SU-DHL-6 (cell line): ENCODE results near the gene GREB1L.

Experiments used
- H2AFZ ChIP-seq: fragments of 200-600 bp; sonication (generic); 2 replicates; pipeline ENCODE4 v1.6.1; 2014; ENCODE audit warnings: low read depth, mild to moderate bottlenecking, moderate library complexity, mixed read lengths, antibody characterized with exemption, low read length; ENCODE audit not compliant: severe bottlenecking
- H3F3A ChIP-seq: fragments of 200-600 bp; shearing (Covaris generic); 2 replicates; pipeline ENCODE4 v1.6.0; 2016; ENCODE audit warnings: antibody characterized with exemption, mild to moderate bottlenecking; ENCODE audit not compliant: insufficient read depth
- H3K27ac ChIP-seq: fragments of 200-600 bp; sonication (generic); 2 replicates; pipeline ENCODE4 v1.5.1; 2016; ENCODE audit warnings: low read depth, mild to moderate bottlenecking, low read length, moderate library complexity, mixed read lengths
- H3K27me3 ChIP-seq: fragments of 200-600 bp; sonication (generic), shearing (Covaris generic); 2 replicates; pipeline ENCODE4 v1.6.0; 2014; ENCODE audit warnings: mild to moderate bottlenecking, low read length
- H3K36me3 ChIP-seq: fragments of 200-600 bp; sonication (generic); 2 replicates; pipeline ENCODE4 v1.6.1; 2014; ENCODE audit warnings: mild to moderate bottlenecking, low read length, mixed read lengths
- H3K4me2 ChIP-seq: fragments of 300-600, 200-600 bp; shearing (Covaris generic), sonication (generic); 2 replicates; pipeline ENCODE4 v1.6.0; 2014; ENCODE audit warnings: low read length, low read depth, mild to moderate bottlenecking; ENCODE audit not compliant: poor library complexity, severe bottlenecking
- H3K4me3 ChIP-seq: fragments of 200-600 bp; sonication (generic); 2 replicates; pipeline ENCODE4 v1.5.1; 2014; ENCODE audit warnings: antibody characterized with exemption, low read length, mild to moderate bottlenecking, mixed read lengths; ENCODE audit not compliant: insufficient read depth, poor library complexity, severe bottlenecking
- H3K79me2 ChIP-seq: fragments of 200-600 bp; sonication (generic); 2 replicates; pipeline ENCODE4 v1.6.1; 2014; ENCODE audit warnings: mild to moderate bottlenecking, low read length, moderate library complexity; ENCODE audit not compliant: insufficient read depth
- H3K9ac ChIP-seq: fragments of 200-600 bp; sonication (generic); 2 replicates; pipeline ENCODE4 v1.7.0; 2014; ENCODE audit warnings: mild to moderate bottlenecking, low read length
- H3K9me2 ChIP-seq: fragments of 200-600 bp; sonication (generic); replicated peaks from 2 replicates; pipeline ENCODE4 v1.6.1; 2014; ENCODE audit warnings: low read length; ENCODE audit not compliant: insufficient read depth
- H3K9me3 ChIP-seq: fragments of 200-600 bp; sonication (generic); 2 replicates; pipeline ENCODE4 v1.6.1; 2014; ENCODE audit warnings: low read length, mixed read lengths; ENCODE audit not compliant: insufficient read depth
- H4K20me1 ChIP-seq: fragments of 200-600 bp; sonication (generic); 2 replicates; pipeline ENCODE4 v1.6.1; 2014; ENCODE audit warnings: low read depth, mild to moderate bottlenecking, antibody characterized with exemption, low read length, moderate library complexity, mixed read lengths
- EZH2phosphoT487 ChIP-seq: fragments of 200-600 bp; sonication (generic), shearing (Covaris generic); conservative IDR thresholded peaks from 2 replicates; pipeline ENCODE4 v1.6.1; 2018; ENCODE audit warnings: mild to moderate bottlenecking, antibody characterized with exemption, low read length, moderate library complexity, mixed read lengths
- TF ChIP-seq, protein P1 (sequence below): fragments of 200-600 bp; sonication (generic); IDR thresholded peaks from one replicate; pipeline ENCODE4 v1.5.1; 2017; ENCODE audit warnings: antibody characterized with exemption, mild to moderate bottlenecking, low read length, moderate library complexity; ENCODE audit not compliant: insufficient read depth, poor library complexity, severe bottlenecking

GREB1L gene

DNA sequence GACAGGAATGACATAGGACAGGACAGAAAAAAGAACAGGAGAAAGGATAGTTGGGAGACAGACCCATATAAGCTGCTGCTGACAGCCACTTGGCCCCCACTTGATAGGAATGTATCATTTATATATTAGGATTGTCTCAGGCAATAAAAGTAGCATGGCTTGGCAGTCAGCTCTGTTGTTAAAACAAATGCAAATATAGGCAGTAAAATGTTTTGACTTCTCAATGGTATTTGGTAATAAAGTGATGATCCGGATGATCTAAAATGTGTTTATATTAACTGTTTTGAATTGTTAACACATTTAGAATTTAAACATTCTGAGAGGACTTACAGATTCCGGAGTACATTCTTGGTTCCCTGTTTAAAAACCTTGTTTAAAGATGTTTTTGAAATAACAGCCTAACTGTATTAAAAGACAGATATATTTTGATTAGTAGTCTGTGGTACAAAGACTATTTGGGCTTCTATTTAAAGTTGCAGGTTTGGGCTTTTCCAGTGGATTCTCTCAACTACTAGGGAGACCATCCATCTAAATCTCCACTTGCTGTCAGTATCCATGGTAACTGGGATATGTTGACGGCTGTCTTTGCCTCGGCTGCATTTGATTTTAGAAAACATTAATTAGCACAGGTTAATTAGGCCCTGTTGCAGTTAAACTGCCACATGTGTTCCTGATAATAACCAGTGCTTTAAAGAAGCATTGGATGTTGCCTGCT is 210.9 kb downstream of the GREB1L start:
- H3K79me2 ChIP-seq, result no peaks in the 10 kb centered on the region
- no peak overlapping the region for H2AFZ ChIP-seq
- no peak overlapping the region for H3K4me3 ChIP-seq
- no peaks in the 10 kb centered on the region for H3K36me3 ChIP-seq
- H3K9me2 ChIP-seq, result no peaks in the 10 kb centered on the region
- no peak overlapping the region for H3K4me2 ChIP-seq
- no peaks in the 10 kb centered on the region for H4K20me1 ChIP-seq
- H3K9ac ChIP-seq, result no peak overlapping the region
- H3K27ac ChIP-seq, result no peak overlapping the region
- no peaks in the 10 kb centered on the region for H3K9me3 ChIP-seq
- TF ChIP-seq, protein P1, sequence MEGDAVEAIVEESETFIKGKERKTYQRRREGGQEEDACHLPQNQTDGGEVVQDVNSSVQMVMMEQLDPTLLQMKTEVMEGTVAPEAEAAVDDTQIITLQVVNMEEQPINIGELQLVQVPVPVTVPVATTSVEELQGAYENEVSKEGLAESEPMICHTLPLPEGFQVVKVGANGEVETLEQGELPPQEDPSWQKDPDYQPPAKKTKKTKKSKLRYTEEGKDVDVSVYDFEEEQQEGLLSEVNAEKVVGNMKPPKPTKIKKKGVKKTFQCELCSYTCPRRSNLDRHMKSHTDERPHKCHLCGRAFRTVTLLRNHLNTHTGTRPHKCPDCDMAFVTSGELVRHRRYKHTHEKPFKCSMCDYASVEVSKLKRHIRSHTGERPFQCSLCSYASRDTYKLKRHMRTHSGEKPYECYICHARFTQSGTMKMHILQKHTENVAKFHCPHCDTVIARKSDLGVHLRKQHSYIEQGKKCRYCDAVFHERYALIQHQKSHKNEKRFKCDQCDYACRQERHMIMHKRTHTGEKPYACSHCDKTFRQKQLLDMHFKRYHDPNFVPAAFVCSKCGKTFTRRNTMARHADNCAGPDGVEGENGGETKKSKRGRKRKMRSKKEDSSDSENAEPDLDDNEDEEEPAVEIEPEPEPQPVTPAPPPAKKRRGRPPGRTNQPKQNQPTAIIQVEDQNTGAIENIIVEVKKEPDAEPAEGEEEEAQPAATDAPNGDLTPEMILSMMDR, result no peak
- TF ChIP-seq EZH2phosphoT487, result no peak
- no peaks in the 10 kb centered on the region for H3K27me3 ChIP-seq
- no peaks in the 10 kb centered on the region for H3F3A ChIP-seq

DNA sequence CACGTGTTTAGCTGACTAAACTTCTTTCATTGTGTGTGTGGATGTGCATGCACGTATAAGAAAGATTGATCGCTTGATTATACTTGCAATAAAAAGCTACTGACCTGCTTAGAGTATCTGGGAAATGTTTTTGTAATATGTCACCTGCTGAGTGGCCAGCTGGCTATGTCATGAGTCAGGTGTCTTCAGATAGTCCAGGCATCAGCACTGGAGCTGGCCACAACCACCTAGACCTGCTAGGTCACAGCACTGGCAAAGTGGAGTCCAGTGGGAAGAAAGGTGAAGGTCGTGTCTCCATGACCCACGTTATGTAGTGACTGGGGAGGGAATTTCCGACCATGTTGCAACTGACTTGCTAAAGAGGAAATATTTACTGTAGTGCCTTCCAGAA is 211.5 kb downstream of the GREB1L start:
- Histone ChIP-seq H3K79me2 (no peaks in the 10 kb centered on the region), H3K9ac (no peak overlapping the region), H3F3A (no peaks in the 10 kb centered on the region), H3K27ac (no peak overlapping the region), H3K4me3 (no peak overlapping the region), H2AFZ (no peak overlapping the region), H4K20me1 (no peaks in the 10 kb centered on the region), H3K4me2 (no peak overlapping the region), H3K9me2 (no peaks in the 10 kb centered on the region), H3K36me3 (no peaks in the 10 kb centered on the region), H3K27me3 (no peaks in the 10 kb centered on the region), H3K9me3 (no peaks in the 10 kb centered on the region)
- TF ChIP-seq, protein P1, result no peak
- TF ChIP-seq EZH2phosphoT487, result no peak

DNA sequence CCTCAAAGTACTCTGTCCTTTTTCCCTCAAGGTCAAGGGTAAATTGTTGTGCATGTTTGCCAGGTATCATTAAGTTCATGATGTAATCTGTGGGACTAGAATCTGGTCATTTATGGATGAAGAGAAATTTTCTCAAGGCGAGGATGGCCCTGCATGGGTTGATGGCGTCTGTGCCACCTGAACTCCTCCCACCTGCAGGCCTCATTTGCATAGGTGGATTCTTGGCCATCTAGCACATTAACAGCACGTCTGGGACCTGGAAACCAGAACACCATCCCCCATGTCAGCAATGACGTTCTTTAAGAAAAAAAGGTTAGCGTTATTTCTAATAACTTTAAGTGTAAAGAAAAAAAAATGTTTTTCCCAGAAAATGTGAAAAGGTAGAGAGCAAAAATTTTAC is 212.7 kb downstream of the GREB1L start:
- Histone ChIP-seq H3K9me2 (no peaks in the 10 kb centered on the region), H3K27ac (no peak overlapping the region), H2AFZ (no peak overlapping the region), H3K4me2 (no peak overlapping the region), H4K20me1 (no peaks in the 10 kb centered on the region), H3K4me3 (no peak overlapping the region), H3K27me3 (no peaks in the 10 kb centered on the region), H3K9ac (no peak overlapping the region), H3F3A (no peaks in the 10 kb centered on the region), H3K79me2 (no peaks in the 10 kb centered on the region), H3K9me3 (no peaks in the 10 kb centered on the region), H3K36me3 (no peaks in the 10 kb centered on the region)
- TF ChIP-seq EZH2phosphoT487, result no peak
- TF ChIP-seq, protein P1, result no peak
